ENCODE measurements around the gene AP5S1. TPM values are rescaled to one million over a fixed set of nuclear protein-coding genes. Genes with fewer than 3 reads are reported as not detected.

The AP5S1 gene
- total and polyA plus RNA-seq, 9 of the 15 experiments (the other 6 are each of a cell fraction or from before 2014, with no cell fraction given) = 2.6 to 8.8 (median 4.4) TPM

- TF ChIP-seq THRA (IDR thresholded peaks at IDR 0.05) (no peak), CGGBP1 (CRISPR knock-in tag; IDR thresholded peaks at IDR 0.05) (no peak), BRD4 (IDR thresholded peaks at IDR 0.05) (no peak), SIRT6 (IDR thresholded peaks at IDR 0.05; ENCODE audit: low read depth, low read length) (no peak), ELF1 (tag; IDR thresholded peaks at IDR 0.05) (peak; percentile 42; the same call in 1 of the 2 replicates), SMC3 (conservative IDR thresholded peaks at IDR 0.05; ENCODE audit: insufficient read depth, low read depth, low read length) (peak; percentile 71), KLF16 (IDR thresholded peaks at IDR 0.05) (no peak), MAZ (CRISPR knock-in tag; conservative IDR thresholded peaks at IDR 0.05 in 1 of 2, IDR thresholded peaks at IDR 0.05 in 1 of 2) (peak; percentile 96 to 97), ELF4 (CRISPR knock-in tag; IDR thresholded peaks at IDR 0.05) (no peak), GABPA (tag; conservative IDR thresholded peaks at IDR 0.05; ENCODE audit: low read depth) (peak; percentile 64; the same call in 1 of the 2 replicates), RBM39 (optimal IDR thresholded peaks at IDR 0.05; ENCODE audit: low read depth, low read length) (no peak), ZBTB34 (CRISPR knock-in tag; IDR thresholded peaks at IDR 0.05) (no peak), ZNF224 (CRISPR knock-in tag; IDR thresholded peaks at IDR 0.05) (peak; percentile 82; the same call in 1 of the 2 replicates), ZNF143 (CRISPR knock-in tag; IDR thresholded peaks at IDR 0.05) (peak; percentile 96), ZNF263 (CRISPR knock-in tag; IDR thresholded peaks at IDR 0.05; ENCODE audit: borderline replicate concordance) (no peak; the same call in 1 of the 2 replicates), JUNB (CRISPR knock-in tag; conservative IDR thresholded peaks at IDR 0.05) (0 out of 2 replicates have a peak, but pooled peaks have one; percentile 54), NEUROD1 (IDR thresholded peaks at IDR 0.05; ENCODE audit: borderline replicate concordance, low read depth, low read length, partially characterized antibody) (peak; percentile 59), LEF1 (IDR thresholded peaks at IDR 0.05) (no peak), KAT2B (IDR thresholded peaks at IDR 0.05; ENCODE audit: low read depth, low read length) (peak; percentile 87), FOXP4 (CRISPR knock-in tag; IDR thresholded peaks at IDR 0.05; ENCODE audit: borderline replicate concordance) (0 out of 2 replicates have a peak, but pooled peaks have one; percentile 81), PCBP2 (IDR thresholded peaks at IDR 0.05; ENCODE audit: low read depth, low read length, poor library complexity, severe bottlenecking) (peak; percentile 47), ZNF217 (CRISPR knock-in tag; IDR thresholded peaks at IDR 0.05) (no peak), PRPF4 (IDR thresholded peaks at IDR 0.05; ENCODE audit: insufficient read depth, low read depth, low read length, poor library complexity, severe bottlenecking) (no peak)
Observed at GRCh38 chr20:3820048-3820900, at the start of gene AP5S1 (continued).

Data from K562 (cell line).